CD4-positive, alpha-beta T cell treated with Interleukin-21 for 1 hour (primary cell): ENCODE measurements around the gene HCFC1R1.
"Not testable (repeated sequence)": the region's sequence is repeated elsewhere in the genome, so short reads cannot be mapped to it uniquely, and the experiment has no call there.

Experiments
- DNase-seq: peaks from one replicate; pipeline ENCODE4 v3.0.0-alpha.2; 2020

The HCFC1R1 gene, protein sequence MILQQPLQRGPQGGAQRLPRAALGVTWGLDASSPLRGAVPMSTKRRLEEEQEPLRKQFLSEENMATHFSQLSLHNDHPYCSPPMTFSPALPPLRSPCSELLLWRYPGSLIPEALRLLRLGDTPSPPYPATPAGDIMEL

GRCh38 chr16:3023669-3024478, at the start of gene HCFC1R1, which contains the start of gene THOC6:
TSS of gene HCFC1R1 (minus strand) at chr16:3023942. CDS start at chr16:3023941, 1 bp downstream.
TSS of gene THOC6 (plus strand) at chr16:3024035. CDS start at chr16:3024327, 292 bp downstream.
- peak; percentile 96 for DNase-seq

DNA sequence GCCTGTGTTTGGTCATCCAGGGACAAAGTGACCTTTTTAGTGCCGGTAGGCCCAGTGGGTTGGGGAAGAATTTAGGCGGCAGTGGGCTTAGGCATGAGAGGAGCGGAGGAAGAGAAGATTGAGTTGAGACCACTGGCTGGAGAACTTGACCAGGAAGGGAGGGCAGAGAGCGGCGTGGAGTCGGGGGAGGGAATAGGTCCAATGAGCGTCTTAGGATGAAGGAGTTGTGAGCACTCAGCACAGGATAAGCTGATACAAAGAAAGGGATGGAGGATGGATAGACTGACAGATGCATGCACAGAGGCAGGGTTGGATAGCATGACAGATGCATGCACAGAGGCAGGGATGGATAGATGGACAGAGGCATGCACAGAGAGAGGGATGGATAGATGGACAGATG, 49.7 kb upstream of the HCFC1R1 start:
- no peak for DNase-seq

DNA sequence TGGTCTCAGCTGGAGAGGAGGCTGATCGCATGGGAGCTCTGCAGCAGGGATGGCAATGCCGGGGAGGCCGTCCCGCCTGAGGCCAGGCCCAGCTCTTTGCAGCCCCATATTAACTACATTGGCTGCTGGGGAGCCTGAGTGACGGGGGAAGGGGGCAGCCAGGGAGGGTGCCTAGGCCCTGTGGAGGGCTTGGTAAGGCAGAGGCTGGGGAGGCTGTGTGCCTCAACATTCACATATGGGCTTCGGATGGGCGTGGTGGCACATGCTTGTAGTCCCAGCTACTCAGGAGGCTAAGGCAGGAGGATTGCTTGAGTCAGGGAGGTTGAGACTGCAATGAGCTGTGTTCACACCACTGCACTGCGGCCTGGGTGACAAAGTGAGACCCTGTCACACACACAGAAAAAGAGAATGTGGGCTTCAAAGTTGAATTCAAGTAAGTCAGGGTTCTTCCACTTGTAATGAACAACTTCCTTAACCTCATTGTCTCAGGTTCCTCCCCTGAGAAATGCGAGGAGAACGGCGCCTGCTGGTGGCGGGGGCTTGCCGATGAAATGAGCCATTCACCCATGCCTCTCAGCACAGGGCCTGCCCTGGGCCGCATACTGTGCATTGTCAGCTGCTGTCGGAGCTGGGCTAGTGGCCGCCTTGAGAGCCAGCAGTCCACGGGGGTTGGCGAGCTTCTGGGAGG, 49.0 kb upstream of the HCFC1R1 start:
- DNase-seq: peak; percentile 67

DNA sequence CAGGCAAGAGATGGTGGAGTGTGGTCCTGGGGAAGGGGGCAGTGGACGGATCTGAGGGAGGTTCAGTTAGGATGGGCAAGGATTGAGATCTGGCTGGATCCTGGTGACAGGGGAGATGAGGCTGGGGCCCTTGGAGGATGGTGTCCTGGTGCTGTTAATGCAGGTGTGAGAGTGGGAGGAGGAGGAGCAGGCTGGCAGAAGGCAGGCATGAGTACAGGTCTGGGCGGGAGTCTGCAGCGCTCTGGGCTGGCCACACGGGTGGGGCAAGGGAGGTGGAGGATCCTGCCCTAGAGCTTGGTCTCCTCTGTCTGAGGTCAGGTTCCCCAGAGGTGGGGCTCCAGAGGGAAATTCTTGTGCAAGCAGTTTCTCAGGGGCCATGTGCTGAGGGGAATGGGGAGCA, 48.4 kb upstream of the HCFC1R1 start:
- DNase-seq: peak; percentile 57

- peak; percentile 35 for DNase-seq
These were observed 47.9 kb upstream of the HCFC1R1 start for GRCh38 chr16:3071655-3072054.

DNA sequence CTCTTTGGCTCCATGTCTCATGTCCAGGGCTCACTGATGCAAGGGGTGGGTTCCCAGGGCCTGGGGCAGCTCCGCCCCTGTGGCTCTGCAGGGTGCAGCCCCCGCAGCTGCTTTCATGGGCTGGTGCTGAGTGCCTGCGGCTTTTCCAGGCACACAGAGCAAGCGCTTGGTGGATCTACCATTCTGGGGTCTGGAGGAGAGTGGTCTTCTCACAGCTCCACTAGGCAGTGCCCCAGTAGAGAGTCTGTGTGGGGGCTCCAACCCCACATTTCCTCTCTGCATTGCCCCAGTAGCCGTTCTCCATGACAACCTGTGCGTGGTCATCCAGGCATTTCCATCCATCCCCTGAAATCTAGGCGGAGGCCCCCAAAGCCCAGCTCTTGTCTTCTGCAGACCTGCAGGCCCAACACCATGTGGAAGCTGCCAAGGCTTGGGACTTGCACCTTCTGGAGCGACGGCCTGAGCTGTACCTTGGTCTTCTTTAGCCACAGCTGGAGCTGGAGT, 46.9 kb upstream of the HCFC1R1 start:
- peak; percentile 51 for DNase-seq

GRCh38 chr16:3069146-3069545, 45.4 kb upstream of the HCFC1R1 start:
- DNase-seq: not testable (repeated sequence)

- peak; percentile 57 for DNase-seq
These were observed 44.7 kb upstream of the HCFC1R1 start for GRCh38 chr16:3068487-3068886.

- no peak for DNase-seq
These were observed 42.7 kb upstream of the HCFC1R1 start for GRCh38 chr16:3066440-3066748.

GRCh38 chr16:3065742-3066439, 42.1 kb upstream of the HCFC1R1 start:
- no peak for DNase-seq

- DNase-seq: peak; percentile 88
These were observed 41.5 kb upstream of the HCFC1R1 start, which contains the start of gene IL32 for GRCh38 chr16:3065069-3065741. TSS of gene IL32 (plus strand) at chr16:3065640. CDS start at chr16:3065812, 172 bp downstream.

- DNase-seq: no peak
These were observed 40.1 kb upstream of the HCFC1R1 start for GRCh38 chr16:3063625-3064386.

GRCh38 chr16:3062553-3062952, 38.8 kb upstream of the HCFC1R1 start:
- no peak for DNase-seq

GRCh38 chr16:3060339-3061127, 36.8 kb upstream of the HCFC1R1 start:
- no peak for DNase-seq

- DNase-seq: no peak
These were observed 36.0 kb upstream of the HCFC1R1 start for GRCh38 chr16:3059723-3060242.

DNA sequence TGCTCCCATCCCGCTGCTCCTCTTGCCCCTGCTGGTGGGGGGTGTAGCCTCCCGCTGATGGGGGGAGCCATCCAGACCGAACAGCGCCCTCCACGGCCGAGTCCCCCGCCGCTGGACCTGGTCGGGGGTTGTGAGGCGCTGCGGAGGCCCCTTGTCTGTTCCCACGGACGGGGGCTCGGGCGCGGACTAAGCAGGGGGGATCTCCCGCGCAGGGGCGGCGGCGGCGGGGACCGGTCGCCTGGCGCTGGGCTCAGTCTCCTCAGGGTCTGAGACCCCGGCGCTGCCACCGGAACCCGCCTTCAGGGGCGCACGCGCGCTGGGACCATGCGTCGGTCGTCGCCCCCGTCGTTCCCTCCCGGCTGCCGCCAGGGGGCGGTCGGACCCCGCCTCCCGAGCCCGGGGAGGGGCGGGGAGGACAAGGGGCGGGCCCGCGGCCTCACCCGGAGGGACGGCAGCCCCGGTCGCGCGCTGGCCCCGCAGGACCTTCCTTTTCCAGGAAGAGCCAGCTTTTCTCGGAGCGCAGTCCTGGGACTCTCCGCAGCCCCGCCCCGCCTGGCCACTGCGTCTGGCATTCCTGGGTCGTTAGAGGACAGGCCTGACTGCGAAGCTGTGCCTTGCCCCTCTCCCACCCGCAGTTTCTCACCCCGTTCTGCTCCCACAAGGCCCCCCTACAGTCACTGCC, 35.4 kb upstream of the HCFC1R1 start:
- DNase-seq: peak; percentile 89

DNA sequence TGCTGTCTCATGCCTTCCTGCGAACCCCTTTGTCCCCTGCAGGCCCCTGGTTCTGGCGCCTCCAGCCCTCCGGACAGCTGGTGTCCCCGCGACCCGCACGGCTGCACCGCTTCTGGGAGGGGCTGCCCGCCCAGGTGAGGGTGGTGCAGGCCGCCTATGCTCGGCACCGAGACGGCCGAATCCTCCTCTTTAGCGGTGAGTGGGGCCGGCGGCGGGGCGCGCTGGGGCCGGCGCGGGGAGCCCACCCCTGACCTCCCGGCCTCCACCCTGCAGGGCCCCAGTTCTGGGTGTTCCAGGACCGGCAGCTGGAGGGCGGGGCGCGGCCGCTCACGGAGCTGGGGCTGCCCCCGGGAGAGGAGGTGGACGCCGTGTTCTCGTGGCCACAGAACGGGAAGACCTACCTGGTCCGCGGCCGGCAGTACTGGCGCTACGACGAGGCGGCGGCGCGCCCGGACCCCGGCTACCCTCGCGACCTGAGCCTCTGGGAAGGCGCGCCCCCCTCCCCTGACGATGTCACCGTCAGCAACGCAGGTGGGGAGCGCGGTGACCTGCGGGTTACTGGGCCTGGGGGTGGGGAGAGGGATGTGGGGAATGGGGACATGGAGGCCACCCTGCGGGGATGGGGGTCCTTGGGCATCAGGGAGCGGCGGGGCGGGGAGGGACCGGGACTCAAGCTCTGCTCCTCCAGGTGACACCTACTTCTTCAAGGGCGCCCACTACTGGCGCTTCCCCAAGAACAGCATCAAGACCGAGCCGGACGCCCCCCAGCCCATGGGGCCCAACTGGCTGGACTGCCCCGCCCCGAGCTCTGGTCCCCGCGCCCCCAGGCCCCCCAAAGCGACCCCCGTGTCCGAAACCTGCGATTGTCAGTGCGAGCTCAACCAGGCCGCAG, 34.6 kb upstream of the HCFC1R1 start:
- peak; percentile 56 for DNase-seq

DNA sequence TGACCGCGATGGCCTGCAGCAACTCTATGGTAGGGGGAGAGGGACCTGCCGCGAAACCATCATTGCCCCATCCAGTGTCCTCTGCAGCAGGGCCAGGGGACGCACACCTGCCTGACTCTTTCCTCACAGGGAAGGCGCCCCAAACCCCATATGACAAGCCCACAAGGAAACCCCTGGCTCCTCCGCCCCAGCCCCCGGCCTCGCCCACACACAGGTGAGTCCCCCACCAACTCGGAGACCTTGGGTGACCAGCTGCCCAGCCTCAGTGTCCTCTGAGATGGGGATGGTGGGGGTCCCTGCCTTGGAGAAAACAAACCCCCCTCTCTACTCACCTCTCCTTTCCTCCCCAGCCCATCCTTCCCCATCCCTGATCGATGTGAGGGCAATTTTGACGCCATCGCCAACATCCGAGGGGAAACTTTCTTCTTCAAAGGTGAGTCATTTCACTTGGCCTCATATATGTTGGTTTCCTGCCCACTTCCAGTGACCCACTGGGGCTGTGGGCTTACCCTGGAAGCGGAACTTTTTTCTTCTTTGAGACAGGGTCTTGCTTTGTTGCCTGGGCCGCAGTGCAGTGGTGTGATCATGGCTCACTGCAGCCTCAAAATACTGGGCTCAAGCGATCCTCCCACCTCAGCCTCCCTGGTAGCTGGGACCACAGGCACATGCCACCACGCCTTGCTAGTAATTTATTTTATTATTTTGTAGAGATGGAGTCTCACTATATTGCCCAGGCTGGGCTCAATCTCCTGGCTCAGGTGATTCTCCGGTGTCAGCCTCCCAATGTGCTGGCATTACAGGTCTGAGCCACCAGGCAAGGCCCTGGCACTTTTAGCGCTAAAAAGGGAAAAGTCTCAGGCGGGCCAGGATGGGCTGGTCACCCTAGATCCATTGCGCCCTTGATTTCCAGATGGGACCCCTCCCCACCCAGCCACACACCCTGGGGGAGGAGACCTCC, 33.7 kb upstream of the HCFC1R1 start:
- no peak for DNase-seq
